22Rv1 (cell line): Measurements from ENCODE around the gene MAD1L1.

ENCODE experiments used
- ZFX ChIP-seq: fragments of 450-650 bp; IDR thresholded peaks from 2 replicates; pipeline ENCODE4 v1.6.1; 2017; ENCODE audit warnings: antibody characterized with exemption, borderline replicate concordance
- TF ChIP-seq, protein P1 (sequence below): fragments of 450-650 bp; IDR thresholded peaks from 2 replicates; pipeline ENCODE4 v1.5.1; 2017; ENCODE audit warnings: mild to moderate bottlenecking

DNA sequence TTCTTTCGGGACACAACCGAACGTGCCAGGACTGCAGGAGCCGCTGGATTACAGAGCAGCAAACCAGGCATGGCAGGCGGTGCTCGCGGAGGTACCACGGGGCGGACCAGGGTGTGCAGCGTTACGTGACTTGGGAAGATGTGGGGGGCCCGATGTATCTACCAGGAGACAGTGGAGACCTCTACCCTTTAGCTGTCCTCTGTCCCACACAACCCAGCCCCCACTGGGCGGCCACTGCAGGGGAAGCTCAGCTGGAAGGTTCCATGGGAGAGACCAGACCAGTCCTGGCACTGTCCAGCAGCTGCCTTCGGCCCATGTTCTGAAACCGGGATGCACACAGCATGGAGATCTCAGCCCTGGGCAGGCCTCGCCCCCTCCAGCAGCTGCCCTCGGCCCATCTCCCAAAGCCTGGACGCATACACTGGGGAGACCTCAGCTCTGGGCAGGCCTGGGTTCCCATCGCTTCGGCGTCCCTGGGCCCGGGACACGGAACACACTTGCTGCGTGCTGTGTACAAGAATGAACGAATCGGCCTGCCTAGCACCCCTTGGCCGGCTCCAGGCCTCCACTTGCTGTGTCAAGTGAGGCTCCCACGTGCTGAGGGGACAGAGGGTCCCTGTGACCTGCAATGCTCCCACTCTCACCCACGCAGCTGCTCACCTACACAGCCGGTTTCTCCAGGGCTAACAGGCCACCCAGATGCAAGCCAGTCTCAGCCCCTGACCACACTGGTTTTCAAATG, 385.3 kb downstream of the MAD1L1 start:
- TF ChIP-seq, protein P1, sequence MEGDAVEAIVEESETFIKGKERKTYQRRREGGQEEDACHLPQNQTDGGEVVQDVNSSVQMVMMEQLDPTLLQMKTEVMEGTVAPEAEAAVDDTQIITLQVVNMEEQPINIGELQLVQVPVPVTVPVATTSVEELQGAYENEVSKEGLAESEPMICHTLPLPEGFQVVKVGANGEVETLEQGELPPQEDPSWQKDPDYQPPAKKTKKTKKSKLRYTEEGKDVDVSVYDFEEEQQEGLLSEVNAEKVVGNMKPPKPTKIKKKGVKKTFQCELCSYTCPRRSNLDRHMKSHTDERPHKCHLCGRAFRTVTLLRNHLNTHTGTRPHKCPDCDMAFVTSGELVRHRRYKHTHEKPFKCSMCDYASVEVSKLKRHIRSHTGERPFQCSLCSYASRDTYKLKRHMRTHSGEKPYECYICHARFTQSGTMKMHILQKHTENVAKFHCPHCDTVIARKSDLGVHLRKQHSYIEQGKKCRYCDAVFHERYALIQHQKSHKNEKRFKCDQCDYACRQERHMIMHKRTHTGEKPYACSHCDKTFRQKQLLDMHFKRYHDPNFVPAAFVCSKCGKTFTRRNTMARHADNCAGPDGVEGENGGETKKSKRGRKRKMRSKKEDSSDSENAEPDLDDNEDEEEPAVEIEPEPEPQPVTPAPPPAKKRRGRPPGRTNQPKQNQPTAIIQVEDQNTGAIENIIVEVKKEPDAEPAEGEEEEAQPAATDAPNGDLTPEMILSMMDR, result no peak
- TF ChIP-seq ZFX, result no peak
